GM12874 (cell line): ENCODE data around the gene AMIGO2.

ENCODE experiments used
- TF ChIP-seq, protein P1 (sequence below): IDR thresholded peaks from 2 replicates; pipeline ENCODE4 v1.5.1; 2011; ENCODE audit warnings: low read depth, mild to moderate bottlenecking, control low read depth, low read length, moderate library complexity; ENCODE audit not compliant: insufficient read depth

The AMIGO2 gene

DNA sequence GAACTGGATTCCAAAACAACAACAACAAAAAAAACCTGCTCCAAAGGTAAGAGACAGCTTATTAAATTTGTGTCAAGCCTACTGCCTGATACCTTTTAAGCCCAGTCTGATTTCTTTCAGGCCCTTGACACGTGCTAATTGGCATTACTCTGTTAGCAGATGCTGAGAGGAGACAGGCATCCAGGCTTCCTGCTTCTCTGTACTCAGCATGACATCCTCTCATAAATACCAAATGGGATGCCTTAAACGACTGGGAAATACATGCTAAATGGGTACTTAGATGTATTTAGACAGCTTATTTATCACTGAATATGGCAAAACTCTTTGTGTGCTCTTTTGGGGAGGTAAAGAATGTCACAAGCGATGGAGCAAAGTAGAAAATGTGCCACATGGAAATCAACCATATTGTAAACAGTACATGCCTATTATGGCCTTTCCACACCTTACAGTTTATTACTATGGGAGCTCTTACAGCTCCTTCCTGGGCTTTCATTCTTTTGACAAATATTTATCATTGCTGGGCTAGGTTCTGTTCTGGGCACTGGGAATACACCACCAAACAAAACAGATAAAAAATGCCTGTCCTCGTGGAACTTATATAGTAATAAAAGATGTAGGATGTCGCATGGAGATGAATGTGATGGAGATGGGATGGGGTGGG, 11.9 kb downstream of the AMIGO2 start:
- TF ChIP-seq, protein P1, sequence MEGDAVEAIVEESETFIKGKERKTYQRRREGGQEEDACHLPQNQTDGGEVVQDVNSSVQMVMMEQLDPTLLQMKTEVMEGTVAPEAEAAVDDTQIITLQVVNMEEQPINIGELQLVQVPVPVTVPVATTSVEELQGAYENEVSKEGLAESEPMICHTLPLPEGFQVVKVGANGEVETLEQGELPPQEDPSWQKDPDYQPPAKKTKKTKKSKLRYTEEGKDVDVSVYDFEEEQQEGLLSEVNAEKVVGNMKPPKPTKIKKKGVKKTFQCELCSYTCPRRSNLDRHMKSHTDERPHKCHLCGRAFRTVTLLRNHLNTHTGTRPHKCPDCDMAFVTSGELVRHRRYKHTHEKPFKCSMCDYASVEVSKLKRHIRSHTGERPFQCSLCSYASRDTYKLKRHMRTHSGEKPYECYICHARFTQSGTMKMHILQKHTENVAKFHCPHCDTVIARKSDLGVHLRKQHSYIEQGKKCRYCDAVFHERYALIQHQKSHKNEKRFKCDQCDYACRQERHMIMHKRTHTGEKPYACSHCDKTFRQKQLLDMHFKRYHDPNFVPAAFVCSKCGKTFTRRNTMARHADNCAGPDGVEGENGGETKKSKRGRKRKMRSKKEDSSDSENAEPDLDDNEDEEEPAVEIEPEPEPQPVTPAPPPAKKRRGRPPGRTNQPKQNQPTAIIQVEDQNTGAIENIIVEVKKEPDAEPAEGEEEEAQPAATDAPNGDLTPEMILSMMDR, result no peak

DNA sequence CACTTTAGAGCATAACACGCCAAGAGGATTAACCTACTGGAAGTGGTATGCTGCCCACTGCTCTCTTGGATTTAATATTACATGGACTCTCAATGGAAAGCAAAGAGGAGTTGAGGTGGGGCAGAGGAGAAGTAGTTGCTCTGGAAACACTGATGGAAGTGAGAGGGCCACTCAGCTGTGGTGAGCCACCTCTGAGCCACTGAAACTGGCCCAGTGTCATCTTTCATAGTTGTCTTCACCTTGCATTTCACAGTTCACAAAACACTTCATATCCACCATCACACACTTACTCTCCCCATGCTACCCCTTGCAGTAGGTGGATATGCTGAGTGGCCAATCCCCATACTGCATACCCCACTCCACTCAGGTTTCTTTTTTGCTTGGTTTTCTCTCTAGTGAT, 12.6 kb downstream of the AMIGO2 start:
- TF ChIP-seq, protein P1, result no peak

DNA sequence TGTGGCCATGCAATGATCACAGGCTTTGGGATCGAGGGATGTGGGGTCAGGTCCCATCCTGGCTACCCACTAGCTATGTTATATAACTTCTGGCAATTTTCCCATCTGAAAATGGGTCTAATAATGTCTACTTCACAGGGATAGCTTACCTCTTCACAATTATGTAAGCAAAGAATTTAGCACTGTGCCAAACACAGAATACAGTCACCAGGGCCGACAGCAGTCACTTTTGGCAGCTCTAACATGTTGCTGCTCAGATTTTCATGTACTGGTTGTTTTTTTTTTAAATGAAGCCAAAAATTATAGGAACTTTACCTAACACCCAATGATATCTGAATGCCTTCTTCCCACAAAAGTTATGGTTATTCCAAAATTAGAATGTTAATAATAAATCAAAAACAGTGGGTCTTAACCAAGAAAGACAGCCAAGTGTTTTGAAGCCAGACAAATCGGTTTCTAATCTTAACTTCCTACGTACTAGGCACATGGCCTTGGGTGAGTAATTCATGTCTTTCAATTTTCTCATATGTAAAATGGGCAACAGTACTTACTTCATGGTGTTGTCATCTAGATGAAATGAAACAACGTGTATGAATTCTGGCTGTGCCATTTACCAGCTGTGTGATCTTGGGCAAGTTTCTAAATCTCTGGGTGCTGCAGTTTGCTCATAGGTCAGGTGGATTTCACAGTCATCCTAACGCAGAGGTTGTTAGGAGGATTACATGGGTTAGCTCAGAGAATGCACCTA, 13.3 kb downstream of the AMIGO2 start:
- TF ChIP-seq, protein P1, result no peak

DNA sequence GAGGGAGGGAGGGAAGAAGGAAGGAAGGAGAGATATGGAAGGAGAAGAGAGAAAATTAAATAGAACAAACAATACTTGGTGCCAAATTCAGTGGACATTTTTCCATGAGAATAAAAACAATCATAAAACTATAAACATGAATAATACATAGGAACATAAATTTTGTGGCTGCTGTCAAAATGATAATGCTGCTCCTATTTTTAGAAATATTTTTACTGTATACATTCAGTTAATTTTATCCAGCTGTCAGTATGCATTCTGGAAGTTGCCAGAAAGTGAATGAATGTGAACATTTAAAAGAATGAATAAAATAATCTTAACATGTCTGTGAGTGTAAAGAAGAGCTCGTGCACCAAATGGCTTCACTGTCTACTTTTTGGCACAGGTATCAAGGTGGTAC, 14.2 kb downstream of the AMIGO2 start:
- TF ChIP-seq, protein P1, result no peak

DNA sequence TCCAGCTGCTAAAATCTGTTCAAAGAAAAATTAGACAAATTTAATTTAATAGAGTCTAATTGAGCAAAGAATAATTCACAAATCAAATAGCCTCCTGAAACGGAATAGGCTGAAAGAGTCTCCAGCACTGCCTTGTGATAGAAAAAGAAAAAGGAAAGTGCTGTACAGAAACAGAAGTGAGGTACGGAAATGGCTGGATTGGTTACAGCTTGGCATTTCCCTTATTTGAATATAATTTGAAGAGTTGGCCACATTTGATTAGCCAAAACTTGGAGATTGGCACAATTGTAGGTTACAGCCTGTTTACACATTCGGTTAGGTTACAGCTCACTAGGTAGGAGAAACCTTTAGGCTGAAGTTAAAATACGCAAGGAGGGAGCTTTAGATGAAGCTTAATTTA, 25.1 kb downstream of the AMIGO2 start:
- TF ChIP-seq, protein P1, result no peak

DNA sequence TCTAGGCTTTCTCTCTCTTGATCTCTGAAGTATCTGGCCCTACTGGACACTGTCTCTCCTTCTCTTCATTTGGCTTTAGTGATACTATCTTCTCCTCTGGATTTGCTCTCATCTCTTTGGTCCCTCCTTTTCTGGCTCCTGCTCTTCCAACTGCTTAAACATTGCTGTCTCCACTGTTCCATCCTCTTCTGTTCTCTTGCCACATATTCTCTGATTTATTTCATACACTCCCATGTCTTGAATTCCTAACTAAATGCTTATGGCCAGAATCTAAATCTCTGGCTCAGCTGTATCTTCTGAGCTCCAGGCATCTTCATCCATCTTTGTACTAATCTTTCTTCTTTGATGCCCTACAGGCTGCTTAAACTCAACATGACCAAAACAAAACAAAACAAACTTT, 25.8 kb downstream of the AMIGO2 start:
- TF ChIP-seq, protein P1, result no peak

DNA sequence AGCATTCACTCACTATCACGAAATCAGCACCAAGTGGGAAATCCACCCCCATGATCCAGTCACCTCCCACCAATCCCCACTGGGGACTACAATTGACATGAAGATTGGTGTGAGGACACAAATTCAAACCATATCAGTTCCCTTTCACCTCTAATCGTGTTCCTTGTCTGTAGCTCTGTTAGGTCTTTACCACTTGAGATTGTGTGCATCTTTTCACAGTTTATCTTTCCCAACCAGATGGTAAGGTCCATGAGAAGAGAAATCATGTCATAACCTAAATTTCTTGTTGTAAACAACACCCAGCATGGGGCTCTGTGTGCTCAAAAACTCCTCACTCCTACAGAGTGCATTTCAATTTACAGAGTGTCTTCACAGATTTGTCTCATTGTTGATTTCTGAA, 27.5 kb downstream of the AMIGO2 start:
- TF ChIP-seq, protein P1, result no peak
